Measurements from ENCODE around the gene JAK2.

DNA sequence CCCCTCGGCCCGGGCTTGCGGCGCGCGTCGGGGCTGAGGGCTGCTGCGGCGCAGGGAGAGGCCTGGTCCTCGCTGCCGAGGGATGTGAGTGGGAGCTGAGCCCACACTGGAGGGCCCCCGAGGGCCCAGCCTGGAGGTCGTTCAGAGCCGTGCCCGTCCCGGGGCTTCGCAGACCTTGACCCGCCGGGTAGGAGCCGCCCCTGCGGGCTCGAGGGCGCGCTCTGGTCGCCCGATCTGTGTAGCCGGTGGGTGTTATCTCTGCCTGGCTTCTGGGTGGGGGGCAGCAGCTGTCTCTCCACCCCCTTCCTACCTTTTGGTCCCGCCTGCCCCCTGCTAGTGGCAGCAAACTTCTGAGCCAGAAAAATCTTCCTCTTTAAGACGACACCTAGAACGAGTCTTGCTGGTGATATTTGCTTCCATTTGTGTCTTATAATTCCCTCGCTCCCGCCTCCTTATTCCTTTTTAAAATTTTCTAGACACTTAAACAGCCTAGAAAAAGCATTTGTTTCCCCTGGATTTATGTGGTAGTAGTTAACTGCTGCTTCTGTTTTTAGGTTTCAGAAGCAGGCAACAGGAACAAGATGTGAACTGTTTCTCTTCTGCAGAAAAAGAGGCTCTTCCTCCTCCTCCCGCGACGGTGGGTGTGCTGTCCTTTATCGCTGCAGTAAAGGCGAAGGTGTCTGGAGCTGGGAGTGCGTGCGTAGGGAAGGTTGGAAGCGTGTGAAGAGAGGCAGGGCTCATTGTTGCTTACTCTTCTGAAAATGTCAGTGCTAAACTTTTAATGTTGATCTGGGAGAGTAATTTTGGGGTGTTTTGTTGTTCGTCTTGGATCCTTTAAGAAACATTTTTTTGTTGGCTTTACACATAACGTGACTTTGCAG lies 554 bp downstream of the JAK2 start:
- TF ChIP-seq EP300 (IDR thresholded peaks at IDR 0.05) (no peak), POLR2AphosphoS5 (IDR thresholded peaks at IDR 0.05) (peak in 1 of 2 donors; percentile 53), POLR2A (IDR thresholded peaks at IDR 0.05) (no peak)
- TF ChIP-seq, protein P1, sequence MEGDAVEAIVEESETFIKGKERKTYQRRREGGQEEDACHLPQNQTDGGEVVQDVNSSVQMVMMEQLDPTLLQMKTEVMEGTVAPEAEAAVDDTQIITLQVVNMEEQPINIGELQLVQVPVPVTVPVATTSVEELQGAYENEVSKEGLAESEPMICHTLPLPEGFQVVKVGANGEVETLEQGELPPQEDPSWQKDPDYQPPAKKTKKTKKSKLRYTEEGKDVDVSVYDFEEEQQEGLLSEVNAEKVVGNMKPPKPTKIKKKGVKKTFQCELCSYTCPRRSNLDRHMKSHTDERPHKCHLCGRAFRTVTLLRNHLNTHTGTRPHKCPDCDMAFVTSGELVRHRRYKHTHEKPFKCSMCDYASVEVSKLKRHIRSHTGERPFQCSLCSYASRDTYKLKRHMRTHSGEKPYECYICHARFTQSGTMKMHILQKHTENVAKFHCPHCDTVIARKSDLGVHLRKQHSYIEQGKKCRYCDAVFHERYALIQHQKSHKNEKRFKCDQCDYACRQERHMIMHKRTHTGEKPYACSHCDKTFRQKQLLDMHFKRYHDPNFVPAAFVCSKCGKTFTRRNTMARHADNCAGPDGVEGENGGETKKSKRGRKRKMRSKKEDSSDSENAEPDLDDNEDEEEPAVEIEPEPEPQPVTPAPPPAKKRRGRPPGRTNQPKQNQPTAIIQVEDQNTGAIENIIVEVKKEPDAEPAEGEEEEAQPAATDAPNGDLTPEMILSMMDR (IDR thresholded peaks at IDR 0.05) = no peak
